Measurements from ENCODE around the gene CIAO2B.

Gene CIAO2B

GRCh38 chr16:66904428-66904845, 29.8 kb downstream of the CIAO2B start:
- TF ChIP-seq, protein P1, sequence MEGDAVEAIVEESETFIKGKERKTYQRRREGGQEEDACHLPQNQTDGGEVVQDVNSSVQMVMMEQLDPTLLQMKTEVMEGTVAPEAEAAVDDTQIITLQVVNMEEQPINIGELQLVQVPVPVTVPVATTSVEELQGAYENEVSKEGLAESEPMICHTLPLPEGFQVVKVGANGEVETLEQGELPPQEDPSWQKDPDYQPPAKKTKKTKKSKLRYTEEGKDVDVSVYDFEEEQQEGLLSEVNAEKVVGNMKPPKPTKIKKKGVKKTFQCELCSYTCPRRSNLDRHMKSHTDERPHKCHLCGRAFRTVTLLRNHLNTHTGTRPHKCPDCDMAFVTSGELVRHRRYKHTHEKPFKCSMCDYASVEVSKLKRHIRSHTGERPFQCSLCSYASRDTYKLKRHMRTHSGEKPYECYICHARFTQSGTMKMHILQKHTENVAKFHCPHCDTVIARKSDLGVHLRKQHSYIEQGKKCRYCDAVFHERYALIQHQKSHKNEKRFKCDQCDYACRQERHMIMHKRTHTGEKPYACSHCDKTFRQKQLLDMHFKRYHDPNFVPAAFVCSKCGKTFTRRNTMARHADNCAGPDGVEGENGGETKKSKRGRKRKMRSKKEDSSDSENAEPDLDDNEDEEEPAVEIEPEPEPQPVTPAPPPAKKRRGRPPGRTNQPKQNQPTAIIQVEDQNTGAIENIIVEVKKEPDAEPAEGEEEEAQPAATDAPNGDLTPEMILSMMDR (IDR thresholded peaks at IDR 0.05; ENCODE audit: low read depth, low read length, missing control alignments), result no peak
- in situ Hi-C loops (cut with HindIII; ENCODE audit: low sequenced_read_pairs), result no loop called here
- no peak overlapping the region for H3K4me3 ChIP-seq (ENCODE audit: low read depth, low read length)
- no peak for DNase-seq (ENCODE audit: low read depth)

- TF ChIP-seq, protein P1 (IDR thresholded peaks at IDR 0.05; ENCODE audit: low read depth, low read length, missing control alignments), result no peak
- H3K4me3 ChIP-seq (ENCODE audit: low read depth, low read length), result no peak overlapping the region
- DNase-seq (ENCODE audit: low read depth), result no peak
- in situ Hi-C loops (cut with HindIII; ENCODE audit: low sequenced_read_pairs), result no loop called here
Observed at GRCh38 chr16:66903544-66904427, 30.4 kb downstream of the CIAO2B start.

DNA sequence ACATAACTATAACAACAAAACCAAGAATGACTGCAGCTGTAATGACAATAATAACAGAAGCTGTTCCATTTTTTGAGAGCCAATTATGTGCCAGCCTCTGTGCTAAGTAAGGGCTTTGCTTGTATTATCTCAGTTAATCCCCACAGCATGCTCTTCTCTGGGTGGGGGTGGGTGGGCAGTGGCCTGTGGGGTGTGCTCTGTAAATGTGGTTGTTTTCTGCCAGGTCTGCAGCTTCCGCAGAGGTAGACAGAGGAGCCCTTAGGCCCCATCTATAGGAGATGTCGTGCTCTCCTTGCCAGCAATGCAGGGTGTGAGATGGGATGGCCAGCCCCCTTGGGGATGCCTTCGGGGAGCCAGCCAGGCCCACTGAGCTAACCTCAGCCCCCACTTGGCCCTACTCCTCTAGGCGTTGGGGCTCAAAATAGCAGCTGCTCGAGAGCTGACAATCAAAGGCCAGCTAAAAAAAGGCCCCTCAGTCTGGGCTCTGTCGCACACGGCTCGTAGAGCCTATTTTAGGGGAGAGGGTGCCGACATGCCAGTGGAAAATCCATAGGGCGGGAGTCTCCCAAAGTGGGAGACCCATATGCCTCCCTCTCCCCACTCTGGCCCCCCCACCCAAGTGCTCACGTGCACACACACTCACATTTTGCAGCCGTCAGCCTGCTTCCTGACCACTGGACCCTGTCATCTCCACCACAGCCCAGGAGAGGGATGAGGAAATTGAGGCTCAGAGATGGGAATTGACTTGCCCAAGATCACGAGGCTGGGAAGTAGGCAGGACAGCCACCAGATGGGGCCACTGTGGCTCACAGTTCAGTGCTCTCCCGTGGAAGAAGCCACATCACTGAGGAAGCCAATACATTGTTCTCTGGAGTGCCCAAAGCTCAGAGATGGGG, 31.3 kb downstream of the CIAO2B start:
- in situ Hi-C loops (cut with HindIII; ENCODE audit: low sequenced_read_pairs), result no loop called here
- no peak for DNase-seq (ENCODE audit: low read depth)
- H3K4me3 ChIP-seq (ENCODE audit: low read depth, low read length), result no peak overlapping the region
- TF ChIP-seq, protein P1 (IDR thresholded peaks at IDR 0.05; ENCODE audit: low read depth, low read length, missing control alignments), result no peak

DNA sequence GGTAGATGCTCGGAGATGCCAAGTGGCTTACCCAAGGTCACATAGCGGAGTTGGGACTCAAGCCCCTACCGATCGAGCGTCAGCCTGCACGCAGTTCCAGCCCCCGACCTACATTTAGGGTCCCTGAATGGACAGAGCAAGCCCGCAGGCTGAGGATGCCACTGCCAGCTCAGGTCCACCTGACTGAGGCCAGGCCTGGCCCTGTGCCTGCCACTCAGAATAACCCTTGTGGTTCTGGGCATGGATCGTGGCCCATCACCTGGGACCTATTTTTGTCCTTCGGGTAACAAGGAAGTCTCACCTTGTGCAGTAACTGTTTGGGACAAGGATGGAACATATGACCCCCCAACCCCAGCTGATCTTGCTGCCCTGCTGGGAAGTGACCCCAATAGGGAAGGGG, 32.6 kb downstream of the CIAO2B start:
- no peak for DNase-seq (ENCODE audit: low read depth)
- TF ChIP-seq, protein P1 (IDR thresholded peaks at IDR 0.05; ENCODE audit: low read depth, low read length, missing control alignments), result no peak
- in situ Hi-C loops (cut with HindIII; ENCODE audit: low sequenced_read_pairs), result no loop called here
- no peak overlapping the region for H3K4me3 ChIP-seq (ENCODE audit: low read depth, low read length)

- no peak for DNase-seq (ENCODE audit: low read depth)
- in situ Hi-C loops (cut with HindIII; ENCODE audit: low sequenced_read_pairs), result no loop called here
- no peak overlapping the region for H3K4me3 ChIP-seq (ENCODE audit: low read depth, low read length)
- TF ChIP-seq, protein P1 (IDR thresholded peaks at IDR 0.05; ENCODE audit: low read depth, low read length, missing control alignments), result no peak
Observed at GRCh38 chr16:66900721-66901441, 33.3 kb downstream of the CIAO2B start.

Measured in astrocyte of the cerebellum (primary cell).